B cell (primary cell): Measurements from ENCODE around the gene ADAM12. TPM values are rescaled to one million over a fixed set of nuclear protein-coding genes. Genes with fewer than 3 reads are reported as not detected.

Experiments
- ATAC-seq: fragments of 200-7000 bp; cut with Tn5 transposase; one replicate; pipeline ENCODE4 v1.10.0; 2021; ENCODE audit warnings: low read depth, mild to moderate bottlenecking, moderate number of reproducible peaks, moderate library complexity
- CTCF ChIA-PET: fragments of 350-600 bp; sonication (Branson Sonifier 250); formaldehyde crosslinking; loops from one replicate; lab custom pipeline; 2021; ENCODE audit warnings: antibody characterized with exemption, inconsistent platforms; lab: Charles Lee
- POLR2A ChIA-PET: fragments of 350-600 bp; sonication (Branson Sonifier 250); formaldehyde crosslinking; loops from one replicate; lab custom pipeline; 2021; ENCODE audit warnings: antibody characterized with exemption; lab: Charles Lee
- DNase-seq: peaks from one replicate; pipeline ENCODE4 v3.0.0; 2013
- H2AFZ ChIP-seq: 2 replicates; pipeline ENCODE4 v1.6.1; 2012; ENCODE audit warnings: mild to moderate bottlenecking, low read depth, low read length; ENCODE audit not compliant: insufficient read depth, poor library complexity, severe bottlenecking
- H3K27ac ChIP-seq, 2 donors: 1 replicate in 1 of 2; 2 replicates in 1 of 2; pipeline ENCODE4 v1.5.1; 2012 to 2013; ENCODE audit warnings: low read length in 2 of 2, mild to moderate bottlenecking in 2 of 2, moderate library complexity in 1 of 2
- H3K27me3 ChIP-seq, 4 experiments: fragments of 200-600 bp in 1 of 4; sonication (generic) in 1 of 4; replicated peaks in 1 of 4; 1 replicate in 2 of 4; 2 replicates in 2 of 4; pipeline versions ENCODE4 v1.6.1 to v1.7.0; 2013 to 2016; ENCODE audit warnings: low read length in 3 of 4, mild to moderate bottlenecking in 2 of 4, mixed read lengths in 1 of 4, moderate library complexity in 1 of 4; ENCODE audit not compliant: insufficient read depth in 4 of 4, control insufficient read depth in 3 of 4; ENCODE audit errors: control extremely low read depth in 1 of 4
- H3K36me3 ChIP-seq, 2 experiments: replicated peaks in 1 of 2; 1 replicate in 1 of 2; 2 replicates in 1 of 2; pipeline versions ENCODE4 v1.6.1 to v1.7.1; 2013; ENCODE audit warnings: low read length in 1 of 2; ENCODE audit not compliant: insufficient read depth in 2 of 2, control insufficient read depth in 1 of 2; ENCODE audit errors: control extremely low read depth in 1 of 2, extremely low read depth in 1 of 2
- H3K4me1 ChIP-seq, 2 donors: fragments of 200-600 bp in 1 of 2; sonication (generic) in 1 of 2; 1 replicate in 1 of 2; 2 replicates in 1 of 2; pipeline versions ENCODE4 v1.5.1 to v1.6.1; 2013 to 2017; ENCODE audit warnings: low read length in 2 of 2; ENCODE audit not compliant: control insufficient read depth in 2 of 2, insufficient read depth in 2 of 2
- H3K4me2 ChIP-seq: replicated peaks from 2 replicates; pipeline ENCODE3; 2012; ENCODE audit warnings: mild to moderate bottlenecking, low read depth, low read length; ENCODE audit not compliant: poor library complexity, severe bottlenecking
- H3K4me3 ChIP-seq, 5 experiments: fragments of 200-600 bp in 1 of 5; sonication (generic) in 1 of 5; 1 replicate in 3 of 5; 2 replicates in 2 of 5; pipeline versions ENCODE4 v1.5.1 to v1.7.0; 2011 to 2016; ENCODE audit warnings: low read length in 4 of 5, mild to moderate bottlenecking in 4 of 5, low read depth in 2 of 5, control low read depth in 1 of 5, moderate library complexity in 1 of 5; ENCODE audit not compliant: insufficient read depth in 1 of 5; ENCODE audit errors: control extremely low read depth in 1 of 5, extremely low read depth in 1 of 5
- H3K79me2 ChIP-seq: fragments of 200-600 bp; sonication (generic); one replicate; pipeline ENCODE4 v1.6.0; 2016; ENCODE audit warnings: low read length; ENCODE audit not compliant: control insufficient read depth, insufficient read depth
- H3K9ac ChIP-seq: fragments of 200-600 bp; sonication (generic); 2 replicates; pipeline ENCODE4 v1.6.1; 2017; ENCODE audit warnings: mild to moderate bottlenecking, low read length, moderate library complexity
- H3K9me3 ChIP-seq, 3 donors: one replicate each; pipeline versions ENCODE4 v1.6.1 to v1.7.1; 2013; ENCODE audit warnings: low read length in 2 of 3; ENCODE audit not compliant: control insufficient read depth in 2 of 3, insufficient read depth in 1 of 3; ENCODE audit errors: control extremely low read depth in 1 of 3
- H4K20me1 ChIP-seq: 2 replicates; pipeline ENCODE4 v1.6.0; 2012; ENCODE audit warnings: mild to moderate bottlenecking, low read length; ENCODE audit not compliant: insufficient read depth, control insufficient read depth, poor library complexity, severe bottlenecking
- H3K27ac Mint-ChIP-seq: one replicate; pipeline ENCODE4 v1.8.0; 2021; ENCODE audit warnings: mixed read lengths
- H3K27me3 Mint-ChIP-seq: one replicate; pipeline ENCODE4 v1.8.0; 2021; ENCODE audit warnings: mixed read lengths
- H3K4me1 Mint-ChIP-seq: one replicate; pipeline ENCODE4 v1.8.0; 2021; ENCODE audit warnings: mixed read lengths
- H3K4me3 Mint-ChIP-seq: one replicate; pipeline ENCODE4 v1.8.0; 2021; ENCODE audit warnings: mixed read lengths
- H3K9me3 Mint-ChIP-seq: one replicate; pipeline ENCODE4 v1.8.0; 2022; ENCODE audit warnings: mixed read lengths; ENCODE audit not compliant: insufficient read depth
- CTCF ChIP-seq: fragments of 200-600 bp; IDR thresholded peaks from one replicate; pipeline ENCODE4 v1.8.0; 2022; ENCODE audit warnings: antibody characterized with exemption, mild to moderate bottlenecking
- EZH2 ChIP-seq: IDR thresholded peaks from 2 replicates; pipeline ENCODE4 v1.6.1; 2012; ENCODE audit warnings: borderline replicate concordance, low read depth, mild to moderate bottlenecking, moderate library complexity, low read length; ENCODE audit not compliant: insufficient read depth, poor library complexity, severe bottlenecking
- WGBS: methylation state at CpG from one replicate; pipeline ENCODE4 v1.1.5; 2013; ENCODE audit warnings: missing lambda C conversion rate; ENCODE audit not compliant: insufficient coverage; 5-methylcytosine and 5-hydroxymethylcytosine counted together
- intact Hi-C: fragments of 100-400 bp; cut with micrococcal nuclease; formaldehyde crosslinking; loops from one replicate; pipeline ENCODE4 v1.10.0; 2022
- polyA plus RNA-seq: library from polyadenylated mRNA; depleted of rRNA; stranded (reverse); fragments of >200 nt; gene quantifications from 2 replicates; pipeline ENCODE4 v1.2.3, GENCODE V29; 2012
- total RNA-seq, 2 donors: library from RNA; stranded (reverse); fragments of 120-200 nt in 1 of 2; gene quantifications; 1 replicate in 1 of 2; 2 replicates in 1 of 2; pipeline versions ENCODE4 v1.2.3 to v1.2.4, GENCODE V29; 2013 to 2022

The ADAM12 gene
- total and polyA plus RNA-seq, 2 donors (not counting 1 experiment from before 2014, with no cell fraction given) = 0.01 to 0.22 TPM

GRCh38 chr10:126090911-126091728 is 297.2 kb downstream of the ADAM12 start:
- H3K9ac ChIP-seq = no peak overlapping the region
- no peaks in the 10 kb centered on the region for H3K79me2 ChIP-seq
- no peaks in the 10 kb centered on the region for H3K36me3 ChIP-seq
- no peak overlapping the region for H3K4me2 ChIP-seq
- ChIA-PET CTCF (no interaction called here), POLR2A (no interaction called here)
- H3K27me3 Mint-ChIP-seq = no peaks in the 10 kb centered on the region
- no peaks in the 10 kb centered on the region for H3K4me1 Mint-ChIP-seq
- H3K4me3 Mint-ChIP-seq = no peak overlapping the region
- intact Hi-C loops = no loop called here
- H2AFZ ChIP-seq = no peak overlapping the region
- no peaks in the 10 kb centered on the region for H3K4me1 ChIP-seq
- H3K4me3 ChIP-seq = no peak overlapping the region
- H3K27me3 ChIP-seq = no peaks in the 10 kb centered on the region
- WGBS = 50% methylated on average over 1 of the region's 10 CpGs
- DNase-seq (no peak), ATAC-seq (no peak)
- H3K27ac ChIP-seq = no peak overlapping the region
- H4K20me1 ChIP-seq = no peaks in the 10 kb centered on the region
- TF ChIP-seq CTCF = no peak
- no peak for TF ChIP-seq EZH2
- no peak overlapping the region for H3K27ac Mint-ChIP-seq
- H3K9me3 ChIP-seq = no peaks in the 10 kb centered on the region
- no peaks in the 10 kb centered on the region for H3K9me3 Mint-ChIP-seq

GRCh38 chr10:126090443-126090842 is 297.8 kb downstream of the ADAM12 start:
- no peak for TF ChIP-seq EZH2
- TF ChIP-seq CTCF = no peak
- WGBS = 100% methylated on average over 1 of the region's 1 CpG
- Mint-ChIP-seq H3K4me3 (no peak overlapping the region), H3K27ac (no peak overlapping the region), H3K27me3 (peaks cover 5% of the 10 kb centered on the region), H3K9me3 (no peaks in the 10 kb centered on the region), H3K4me1 (no peaks in the 10 kb centered on the region)
- no peak overlapping the region for H3K4me2 ChIP-seq
- ChIA-PET POLR2A (no interaction called here), CTCF (no interaction called here)
- ATAC-seq (no peak), DNase-seq (no peak)
- H2AFZ ChIP-seq = no peak overlapping the region
- H3K9me3 ChIP-seq = no peaks in the 10 kb centered on the region
- intact Hi-C loops = no loop called here
- no peaks in the 10 kb centered on the region for H3K27me3 ChIP-seq
- no peaks in the 10 kb centered on the region for H3K79me2 ChIP-seq
- H3K36me3 ChIP-seq = no peaks in the 10 kb centered on the region
- no peak overlapping the region for H3K4me3 ChIP-seq
- H3K9ac ChIP-seq = no peak overlapping the region
- H3K4me1 ChIP-seq = no peaks in the 10 kb centered on the region
- no peak overlapping the region for H3K27ac ChIP-seq
- H4K20me1 ChIP-seq = no peaks in the 10 kb centered on the region
